RWPE2 (cell line): ENCODE data around the gene TNFSF8.

Experiments used
- ATAC-seq: fragments of 200-7000 bp; cut with Tn5 transposase; 3 replicates; pipeline ENCODE4 v1.9.1; 2021; ENCODE audit warnings: low read depth
- DNase-seq: peaks from one replicate; pipeline ENCODE4 v3.0.0-alpha.2; 2020; ENCODE audit warnings: low spot score
- H3K27ac ChIP-seq: fragments of 450-650 bp; 2 replicates; pipeline ENCODE4 v1.5.1; 2017; ENCODE audit warnings: mild to moderate bottlenecking; ENCODE audit not compliant: poor library complexity, severe bottlenecking
- H3K27me3 ChIP-seq: fragments of 250-450 bp; sonication (Bioruptor Pico); 2 replicates; pipeline ENCODE4 v1.5.1; 2021; ENCODE audit warnings: mild to moderate bottlenecking, moderate library complexity; ENCODE audit not compliant: insufficient read depth, poor library complexity, severe bottlenecking
- H3K36me3 ChIP-seq: fragments of 250-450 bp; sonication (Bioruptor Pico); 2 replicates; pipeline ENCODE4 v1.5.1; 2020; ENCODE audit warnings: low read depth, mild to moderate bottlenecking, moderate library complexity
- H3K4me1 ChIP-seq: fragments of 250-450 bp; sonication (Bioruptor Pico); 2 replicates; pipeline ENCODE4 v1.5.1; 2021; ENCODE audit warnings: mild to moderate bottlenecking, moderate library complexity; ENCODE audit not compliant: insufficient read depth, poor library complexity, severe bottlenecking
- H3K4me3 ChIP-seq: fragments of 250-450 bp; sonication (Bioruptor Pico); 2 replicates; pipeline ENCODE4 v1.5.1; 2021; ENCODE audit warnings: mild to moderate bottlenecking, moderate library complexity; ENCODE audit not compliant: severe bottlenecking
- H3K9me3 ChIP-seq: fragments of 250-450 bp; sonication (Bioruptor Pico); 2 replicates; pipeline ENCODE4 v1.5.1; 2021; ENCODE audit warnings: mild to moderate bottlenecking, moderate library complexity; ENCODE audit not compliant: severe bottlenecking
- CTCF ChIP-seq: fragments of 450-650 bp; IDR thresholded peaks from one replicate; pipeline ENCODE4 v1.5.1; 2017; ENCODE audit warnings: mild to moderate bottlenecking, moderate library complexity; ENCODE audit not compliant: poor library complexity, severe bottlenecking

TNFSF8 gene

DNA sequence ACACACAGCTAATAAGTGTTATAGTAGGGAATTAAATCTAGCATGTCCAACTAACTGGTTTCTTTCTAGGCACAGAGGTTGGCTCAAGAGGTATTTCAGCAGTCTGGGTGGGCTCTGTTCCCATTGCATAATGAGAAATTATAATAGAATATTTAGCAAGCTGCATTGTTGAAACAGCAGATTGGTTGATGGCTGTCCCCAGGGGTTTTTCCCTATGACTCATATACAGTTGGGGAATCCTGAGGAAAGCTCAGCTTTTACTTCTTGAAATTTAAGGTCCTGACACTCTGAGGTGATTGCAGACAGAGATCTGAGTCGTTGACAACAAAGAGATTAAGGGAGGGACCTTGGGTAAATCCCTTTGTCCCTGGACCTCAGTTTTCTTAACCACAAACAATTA lies 38.3 kb upstream of the TNFSF8 start:
- H3K4me3 ChIP-seq: no peak overlapping the region
- DNase-seq: no peak
- no peaks in the 10 kb centered on the region for H3K9me3 ChIP-seq
- H3K36me3 ChIP-seq: no peaks in the 10 kb centered on the region
- 0 out of 3 replicates have a peak, but pooled peaks have one; percentile 49 for ATAC-seq
- no peak overlapping the region for H3K27ac ChIP-seq
- no peak for TF ChIP-seq CTCF
- H3K4me1 ChIP-seq: no peaks in the 10 kb centered on the region
- no peaks in the 10 kb centered on the region for H3K27me3 ChIP-seq

GRCh38 chr9:114965564-114965963 lies 35.2 kb upstream of the TNFSF8 start:
- TF ChIP-seq CTCF: no peak
- Histone ChIP-seq H3K27ac (no peak overlapping the region), H3K9me3 (no peaks in the 10 kb centered on the region), H3K36me3 (no peaks in the 10 kb centered on the region), H3K27me3 (no peaks in the 10 kb centered on the region), H3K4me3 (no peak overlapping the region), H3K4me1 (no peaks in the 10 kb centered on the region)
- ATAC-seq (no peak), DNase-seq (no peak)

- Histone ChIP-seq H3K9me3 (no peaks in the 10 kb centered on the region), H3K4me1 (peaks cover 8% of the 10 kb centered on the region), H3K36me3 (no peaks in the 10 kb centered on the region), H3K27ac (no peak overlapping the region), H3K27me3 (no peaks in the 10 kb centered on the region), H3K4me3 (no peak overlapping the region)
- no peak for TF ChIP-seq CTCF
- ATAC-seq: no peak
- DNase-seq: no peak
Observed at GRCh38 chr9:114962809-114963208, 32.4 kb upstream of the TNFSF8 start.

GRCh38 chr9:114960276-114960675 lies 29.9 kb upstream of the TNFSF8 start:
- no peak for TF ChIP-seq CTCF
- no peaks in the 10 kb centered on the region for H3K9me3 ChIP-seq
- no peaks in the 10 kb centered on the region for H3K27me3 ChIP-seq
- H3K4me1 ChIP-seq: peaks cover 8% of the 10 kb centered on the region
- DNase-seq (no peak), ATAC-seq (no peak)
- no peak overlapping the region for H3K4me3 ChIP-seq
- H3K27ac ChIP-seq: no peak overlapping the region
- H3K36me3 ChIP-seq: no peaks in the 10 kb centered on the region

DNA sequence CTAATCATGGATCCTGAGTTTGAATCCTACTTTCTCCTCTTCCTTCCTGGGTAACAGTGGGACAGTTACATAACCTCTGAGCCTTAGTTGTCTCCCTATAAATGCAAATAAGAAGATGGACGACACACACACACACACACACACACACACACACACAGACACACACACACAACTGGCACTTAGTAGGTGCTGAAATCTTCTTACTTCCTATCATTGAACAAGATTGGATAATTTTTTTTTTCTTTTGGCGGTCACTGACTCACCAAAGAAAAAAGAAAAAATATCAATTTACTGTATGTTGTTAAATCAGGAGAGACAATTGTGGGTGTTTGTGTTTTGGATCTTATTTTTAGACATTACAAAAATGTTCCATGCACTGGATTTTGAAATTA lies 28.4 kb upstream of the TNFSF8 start:
- peak overlapping the region; percentile 12 for H3K27ac ChIP-seq
- H3K27me3 ChIP-seq: no peaks in the 10 kb centered on the region
- H3K36me3 ChIP-seq: no peaks in the 10 kb centered on the region
- no peak for DNase-seq
- peaks cover 13% of the 10 kb centered on the region for H3K4me1 ChIP-seq
- no peaks in the 10 kb centered on the region for H3K9me3 ChIP-seq
- TF ChIP-seq CTCF: no peak
- no peak for ATAC-seq
- H3K4me3 ChIP-seq: no peak overlapping the region
